ENCODE measurements around the gene SYVN1.
"Not testable (repeated sequence)": the region's sequence is repeated elsewhere in the genome, so short reads cannot be mapped to it uniquely, and the experiment has no call there.

The SYVN1 gene

GRCh38 chr11:65125197-65126056 is 8.9 kb downstream of the SYVN1 start:
- Mint-ChIP-seq H3K9me3 (no peaks in the 10 kb centered on the region), H3K27ac (no peak overlapping the region), H3K27me3 (ENCODE audit: low read depth) (no peaks in the 10 kb centered on the region), H3K36me3 (ENCODE audit: low read depth) (peaks cover 39% of the 10 kb centered on the region), H3K4me1 (ENCODE audit: low read depth) (peaks cover 19% of the 10 kb centered on the region), H3K4me3 (no peak overlapping the region)

GRCh38 chr11:65124480-65125196 is 9.7 kb downstream of the SYVN1 start:
- Mint-ChIP-seq H3K9me3 (no peaks in the 10 kb centered on the region), H3K4me1 (ENCODE audit: low read depth) (peaks cover 20% of the 10 kb centered on the region), H3K27ac (no peak overlapping the region)

DNA sequence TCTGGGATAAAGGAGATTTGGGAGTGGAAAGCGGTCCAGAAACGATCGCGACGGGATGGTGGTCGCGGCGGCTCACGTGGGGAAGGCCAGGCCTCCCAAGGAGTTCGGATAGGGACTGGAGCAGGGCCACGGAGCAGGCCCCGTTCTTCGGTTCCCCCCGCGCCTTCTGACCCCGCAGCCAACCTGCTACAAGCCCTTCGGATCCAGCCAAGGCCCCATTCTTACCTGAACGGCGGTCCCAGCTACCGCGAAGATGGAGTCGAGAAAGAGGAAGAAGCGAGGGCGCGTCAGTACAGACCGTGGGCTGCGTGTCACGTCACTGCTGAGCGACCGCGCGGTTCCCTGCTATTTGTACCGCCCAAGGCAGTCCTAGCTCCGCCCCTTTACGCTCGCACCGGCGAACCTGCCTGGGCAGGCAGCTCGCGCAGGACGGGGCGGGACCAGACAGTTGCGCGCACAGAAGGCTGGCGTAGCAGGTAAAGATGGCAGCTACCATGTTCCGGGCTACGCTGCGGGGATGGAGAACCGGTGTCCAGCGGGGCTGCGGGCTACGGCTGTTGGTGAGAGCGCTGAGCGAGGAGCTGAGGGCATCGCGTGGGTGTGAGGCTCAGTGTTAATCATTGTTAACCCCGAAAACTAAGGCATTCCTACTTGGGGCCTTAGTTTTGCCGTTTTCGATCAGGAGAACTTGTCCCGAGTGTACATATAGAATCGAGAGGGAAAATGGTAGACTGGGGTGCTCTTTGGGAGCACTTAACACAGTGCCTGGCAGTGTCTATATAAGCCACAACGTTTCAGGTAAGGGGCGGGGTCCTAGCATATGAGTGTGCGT is 12.2 kb downstream of the SYVN1 start, which contains the start of the genes FAU and MRPL49:
Gene FAU (minus strand): TSS at position 270 of the 832 bp plus-strand sequence. CDS start 321 bp downstream, outside the sequence.
Gene MRPL49 (plus strand): TSS at position 457 of the 832 bp plus-strand sequence. CDS start 26 bp downstream, at position 483.
- Mint-ChIP-seq H3K27ac (peak within 1 kb of the TSS; percentile 97), H3K9me3 (no peaks in the 10 kb centered on the region), H3K27me3 (ENCODE audit: low read depth) (no peaks in the 10 kb centered on the region), H3K4me1 (ENCODE audit: low read depth) (peaks cover 31% of the 10 kb centered on the region), H3K36me3 (ENCODE audit: low read depth) (peaks cover 48% of the 10 kb centered on the region), H3K4me3 (peak within 1 kb of the TSS; percentile 96)

More at GRCh38 chr11:65124480-65125196, 9.7 kb downstream of the SYVN1 start:
- H3K4me3 Mint-ChIP-seq = peak overlapping the region; percentile 40
- peaks cover 42% of the 10 kb centered on the region for H3K36me3 Mint-ChIP-seq (ENCODE audit: low read depth)
- no peaks in the 10 kb centered on the region for H3K27me3 Mint-ChIP-seq (ENCODE audit: low read depth)

GRCh38 chr11:65121447-65121864 is 12.9 kb downstream of the SYVN1 start:
- peaks cover 42% of the 10 kb centered on the region for H3K36me3 Mint-ChIP-seq (ENCODE audit: low read depth)
- peak overlapping the region; percentile 97 for H3K27ac Mint-ChIP-seq
- H3K27me3 Mint-ChIP-seq (ENCODE audit: low read depth) = no peaks in the 10 kb centered on the region
- no peaks in the 10 kb centered on the region for H3K9me3 Mint-ChIP-seq
- H3K4me3 Mint-ChIP-seq = peak overlapping the region; percentile 96
- H3K4me1 Mint-ChIP-seq (ENCODE audit: low read depth) = peaks cover 28% of the 10 kb centered on the region

GRCh38 chr11:65120831-65121230 is 13.5 kb downstream of the SYVN1 start:
- Mint-ChIP-seq H3K27ac (peak overlapping the region; percentile 97), H3K9me3 (no peaks in the 10 kb centered on the region), H3K4me1 (ENCODE audit: low read depth) (peaks cover 28% of the 10 kb centered on the region), H3K4me3 (peak overlapping the region; percentile 96), H3K27me3 (ENCODE audit: low read depth) (no peaks in the 10 kb centered on the region), H3K36me3 (ENCODE audit: low read depth) (peaks cover 40% of the 10 kb centered on the region)

DNA sequence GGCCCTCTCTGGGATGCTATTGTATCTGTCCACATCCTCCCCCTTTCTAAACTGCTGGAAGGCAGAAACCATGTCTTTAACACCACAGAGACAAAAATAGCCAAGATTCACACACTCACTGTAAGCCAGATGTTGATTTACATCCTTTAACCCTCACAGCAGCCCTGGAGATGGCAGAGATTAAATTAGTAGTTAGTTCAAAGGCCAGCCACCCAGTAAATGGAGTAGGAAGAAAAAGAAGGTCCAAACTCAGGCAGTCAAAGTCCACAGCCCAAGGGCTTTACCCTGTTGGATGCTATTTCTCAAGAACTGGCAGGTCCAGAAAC is 14.7 kb downstream of the SYVN1 start:
- peak overlapping the region; percentile 20 for H3K27ac Mint-ChIP-seq
- peaks cover 38% of the 10 kb centered on the region for H3K36me3 Mint-ChIP-seq (ENCODE audit: low read depth)
- H3K9me3 Mint-ChIP-seq = no peaks in the 10 kb centered on the region
- H3K4me1 Mint-ChIP-seq (ENCODE audit: low read depth) = peaks cover 28% of the 10 kb centered on the region
- H3K4me3 Mint-ChIP-seq = no peak overlapping the region
- no peaks in the 10 kb centered on the region for H3K27me3 Mint-ChIP-seq (ENCODE audit: low read depth)

DNA sequence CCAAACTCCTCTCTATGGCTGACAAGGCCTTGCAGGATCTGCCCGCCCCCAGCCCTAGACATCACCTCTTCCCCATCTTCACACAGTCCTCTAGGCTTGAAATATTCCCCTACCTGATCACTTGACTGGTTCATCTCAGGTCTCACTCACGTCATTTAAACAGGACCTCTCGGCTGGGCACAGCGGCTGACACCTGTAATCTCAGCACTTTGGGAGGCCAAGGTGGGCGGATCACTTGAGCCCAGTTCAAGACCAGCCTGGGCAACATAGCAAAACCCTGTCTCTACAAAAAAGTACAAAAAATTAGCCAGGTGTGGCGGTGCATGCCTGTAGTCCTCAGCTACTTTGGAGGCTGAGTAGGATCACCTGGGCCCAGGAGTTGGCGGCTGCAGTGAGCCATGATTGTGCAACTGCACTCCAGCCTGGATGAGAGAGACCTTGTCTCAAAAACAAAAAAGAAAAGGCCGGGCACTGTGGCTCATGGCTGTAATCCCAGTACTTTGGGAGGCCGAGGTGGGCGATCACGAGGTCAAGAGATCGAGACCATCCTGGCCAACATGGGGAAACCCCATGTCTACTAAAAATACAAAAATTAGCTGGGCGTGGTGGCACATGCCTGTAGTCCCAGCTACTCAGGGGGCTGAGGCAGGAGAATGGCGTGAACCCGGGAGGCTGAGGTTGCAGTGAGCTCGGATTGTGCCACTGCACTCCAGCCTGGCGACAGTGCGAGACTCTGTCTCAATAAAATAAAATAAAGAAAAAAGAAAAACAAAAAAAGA is 15.2 kb downstream of the SYVN1 start:
- Mint-ChIP-seq H3K4me3 (peak overlapping the region; percentile 16), H3K27ac (peak overlapping the region; percentile 68), H3K36me3 (ENCODE audit: low read depth) (peaks cover 36% of the 10 kb centered on the region), H3K4me1 (ENCODE audit: low read depth) (peaks cover 25% of the 10 kb centered on the region)
- not testable (repeated sequence) for H3K27me3 Mint-ChIP-seq (ENCODE audit: low read depth); H3K9me3 Mint-ChIP-seq

GRCh38 chr11:65118097-65118837 is 16.1 kb downstream of the SYVN1 start:
- H3K4me1 Mint-ChIP-seq (ENCODE audit: low read depth) = peaks cover 26% of the 10 kb centered on the region
- H3K36me3 Mint-ChIP-seq (ENCODE audit: low read depth) = peaks cover 36% of the 10 kb centered on the region
- peak overlapping the region; percentile 85 for H3K4me3 Mint-ChIP-seq
- no peaks in the 10 kb centered on the region for H3K27me3 Mint-ChIP-seq (ENCODE audit: low read depth)
- H3K9me3 Mint-ChIP-seq = no peaks in the 10 kb centered on the region
- peak overlapping the region; percentile 91 for H3K27ac Mint-ChIP-seq

DNA sequence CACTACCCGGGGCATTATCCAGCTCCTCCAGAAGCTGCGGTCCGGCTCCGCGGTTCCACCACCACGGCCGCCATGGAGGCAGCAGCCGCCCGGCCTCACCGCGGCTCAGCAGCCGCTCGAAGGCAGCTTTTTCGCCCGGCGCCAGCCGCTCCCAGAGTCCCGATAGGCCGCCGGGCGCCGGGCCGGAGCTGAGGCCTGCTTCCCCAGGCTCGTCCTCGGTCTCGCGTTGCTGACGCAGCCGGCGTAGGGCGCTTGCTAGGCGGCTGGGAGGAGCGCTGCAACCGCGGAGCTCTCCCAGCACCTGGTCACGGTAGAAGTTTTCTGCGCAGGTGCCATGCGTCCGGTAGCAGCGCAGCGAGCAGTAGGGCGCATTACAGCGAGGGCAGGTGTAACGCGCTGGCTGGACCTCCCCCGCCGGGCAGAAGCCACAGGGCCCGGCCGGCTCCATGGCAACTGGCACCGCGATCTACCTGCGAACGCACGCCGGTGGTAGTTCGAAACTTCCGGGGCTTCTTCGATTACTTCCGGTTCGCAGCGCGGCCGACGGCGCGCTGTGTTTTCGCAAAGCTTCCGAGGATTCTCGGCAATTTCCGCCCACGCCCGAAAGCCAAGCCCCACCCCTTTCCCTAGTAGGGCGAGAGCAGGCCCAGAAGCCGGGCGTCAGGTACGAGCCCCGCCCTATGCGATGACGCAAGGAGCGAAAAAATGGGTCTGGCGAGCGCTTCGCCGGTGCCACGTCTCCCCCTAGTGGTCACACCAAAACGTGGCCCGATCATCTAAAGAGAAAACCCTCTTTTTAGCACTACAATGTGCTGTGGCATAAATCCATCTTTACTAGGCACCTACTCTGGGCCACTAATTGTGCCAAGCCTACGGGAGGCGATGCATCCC is 16.9 kb downstream of the SYVN1 start, which contains the start of gene ZNHIT2:
Gene ZNHIT2 (minus strand): TSS at position 496 of the 891 bp plus-strand sequence. CDS start 48 bp downstream, at position 448.
- Mint-ChIP-seq H3K36me3 (ENCODE audit: low read depth) (peaks cover 36% of the 10 kb centered on the region), H3K9me3 (no peaks in the 10 kb centered on the region), H3K27me3 (ENCODE audit: low read depth) (no peaks in the 10 kb centered on the region), H3K27ac (peak within 1 kb of the TSS; percentile 91), H3K4me1 (ENCODE audit: low read depth) (peaks cover 22% of the 10 kb centered on the region), H3K4me3 (peak within 1 kb of the TSS; percentile 85)

DNA sequence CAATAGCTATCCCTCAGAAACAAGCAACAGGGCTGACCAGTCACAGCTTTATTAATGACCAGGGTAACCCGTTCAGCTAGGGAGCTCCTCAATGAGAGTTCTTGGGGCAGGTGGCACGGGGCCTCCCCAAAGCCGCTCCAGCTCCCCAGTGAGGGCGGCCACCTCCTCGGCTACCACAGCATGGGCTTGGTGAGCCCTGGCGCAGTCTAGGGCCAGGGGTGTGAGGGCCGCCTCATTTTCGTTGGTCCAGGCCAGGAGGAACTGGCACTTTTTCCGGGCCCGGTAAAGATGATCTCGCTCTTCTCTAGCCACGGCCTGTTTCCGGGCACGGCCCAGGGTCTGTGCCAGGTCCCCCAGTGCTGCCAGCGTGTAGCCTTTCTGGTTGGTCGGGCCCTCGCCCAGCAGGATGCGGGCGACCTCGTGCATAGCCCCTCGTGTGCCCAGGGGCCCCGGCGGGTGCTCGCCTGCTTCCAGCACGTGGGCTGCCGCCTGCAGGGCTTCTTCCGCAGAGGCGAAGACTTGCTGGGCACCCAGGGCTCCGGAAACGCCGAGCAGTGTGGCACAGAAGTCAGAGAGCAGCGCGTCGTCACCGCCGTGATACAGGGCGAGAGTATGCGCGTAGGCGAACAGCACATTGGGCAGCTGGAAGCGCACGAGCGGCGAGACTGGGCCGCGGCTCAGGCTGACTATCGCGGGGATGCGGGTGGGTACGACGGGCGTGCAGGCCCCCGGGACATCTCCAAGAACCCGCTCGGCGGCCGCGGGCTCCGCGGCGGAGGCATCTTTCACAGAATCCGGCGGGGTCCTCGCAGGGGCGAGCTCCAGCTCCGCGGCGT is 17.7 kb downstream of the SYVN1 start:
- Mint-ChIP-seq H3K27me3 (ENCODE audit: low read depth) (no peaks in the 10 kb centered on the region), H3K36me3 (ENCODE audit: low read depth) (peaks cover 27% of the 10 kb centered on the region), H3K4me3 (peak overlapping the region; percentile 85), H3K4me1 (ENCODE audit: low read depth) (peaks cover 26% of the 10 kb centered on the region), H3K9me3 (no peaks in the 10 kb centered on the region), H3K27ac (peak overlapping the region; percentile 87)

DNA sequence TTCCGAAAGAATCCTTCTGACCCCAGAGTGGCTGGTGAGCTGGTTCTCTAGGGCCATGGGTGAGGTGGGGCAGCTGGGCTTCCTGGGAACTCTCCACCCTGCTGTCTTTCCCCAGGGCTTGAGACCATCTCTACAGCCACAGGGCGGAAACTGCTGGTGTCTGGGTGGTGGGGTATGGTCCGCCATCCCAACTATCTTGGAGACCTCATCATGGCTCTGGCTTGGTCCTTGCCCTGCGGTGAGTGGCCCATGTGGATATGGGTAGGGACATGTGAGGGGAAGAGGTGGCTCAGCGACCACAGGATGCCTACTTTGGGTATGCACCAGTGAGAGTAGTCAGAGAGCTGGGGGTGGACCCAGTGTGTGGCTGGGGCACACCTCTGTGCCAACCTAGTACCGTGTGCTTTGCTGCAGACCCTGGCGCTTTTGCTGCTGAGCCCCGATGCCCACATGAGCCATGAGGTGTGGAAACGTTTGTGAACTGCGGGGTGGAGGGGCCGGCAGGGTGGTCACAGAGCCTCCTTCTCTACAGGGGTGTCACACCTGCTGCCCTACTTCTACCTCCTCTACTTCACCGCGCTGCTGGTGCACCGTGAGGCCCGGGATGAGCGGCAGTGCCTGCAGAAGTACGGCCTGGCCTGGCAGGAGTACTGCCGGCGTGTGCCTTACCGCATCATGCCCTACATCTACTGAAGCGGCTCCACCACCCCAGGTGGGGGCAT is 18.8 kb downstream of the SYVN1 start:
- H3K27me3 Mint-ChIP-seq (ENCODE audit: low read depth) = no peaks in the 10 kb centered on the region
- peaks cover 27% of the 10 kb centered on the region for H3K4me1 Mint-ChIP-seq (ENCODE audit: low read depth)
- H3K9me3 Mint-ChIP-seq = no peaks in the 10 kb centered on the region
- H3K27ac Mint-ChIP-seq = no peak overlapping the region
- peaks cover 17% of the 10 kb centered on the region for H3K36me3 Mint-ChIP-seq (ENCODE audit: low read depth)
- peak overlapping the region; percentile 85 for H3K4me3 Mint-ChIP-seq

Data from T-helper 1 cell treated with Interleukin-12 subunit alpha and Interleukin-12 subunit beta and Interleukin-4 antibody, amounts not matched to agents 30 μg/mL and 1 μg/mL, for 36 hours (primary cell).